Gastroesophageal sphincter (tissue), 4 donors: Measurements from ENCODE around the gene WWC2. TPM values are rescaled to one million over a fixed set of nuclear protein-coding genes. Genes with fewer than 3 reads are reported as not detected.

Experiments
- ATAC-seq: fragments of 150-250 bp; one replicate; pipeline ENCODE4 v1.9.1; 2016; ENCODE audit warnings: mild to moderate bottlenecking, moderate library complexity
- H3K27ac ChIP-seq, 4 donors: fragments of 200-600 bp; sonication (generic) in 3 of 4; 1 replicate in 3 of 4; 2 replicates in 1 of 4; pipeline ENCODE4 v1.5.1; 2016 to 2019
- H3K27me3 ChIP-seq: fragments of 200-600 bp; sonication (generic); one replicate; pipeline ENCODE4 v1.5.1; 2019
- H3K36me3 ChIP-seq, 2 donors: fragments of 200-600 bp; sonication (generic); one replicate each; pipeline ENCODE4 v1.5.1; 2019; ENCODE audit warnings: control low read depth in 1 of 2
- H3K4me1 ChIP-seq, 3 donors: fragments of 200-600 bp; sonication (generic); 1 replicate in 2 of 3; 2 replicates in 1 of 3; pipeline ENCODE4 v1.5.1; 2016 to 2019; ENCODE audit warnings: control low read depth in 2 of 3
- H3K4me3 ChIP-seq, 2 donors: fragments of 200-600 bp; sonication (generic); one replicate each; pipeline ENCODE4 v1.5.1; 2019; ENCODE audit warnings: mild to moderate bottlenecking in 1 of 2, moderate library complexity in 1 of 2
- H3K9me3 ChIP-seq, 3 donors: fragments of 200-600 bp; sonication (generic); one replicate each; pipeline ENCODE4 v1.5.1; 2017 to 2019; ENCODE audit warnings: control low read depth in 2 of 3
- EP300 ChIP-seq: sonication (generic); formaldehyde crosslinking; IDR thresholded peaks from one replicate; pipeline ENCODE4 v1.6.1; 2017; ENCODE audit warnings: antibody characterized with exemption, mild to moderate bottlenecking
- POLR2A ChIP-seq, 2 donors: fragments of 450-650 bp; IDR thresholded peaks; one replicate each; pipeline ENCODE4 v1.6.1; 2017; ENCODE audit warnings: antibody characterized with exemption in 2 of 2, mild to moderate bottlenecking in 2 of 2, moderate library complexity in 1 of 2
- POLR2AphosphoS5 ChIP-seq: sonication (generic); formaldehyde crosslinking; IDR thresholded peaks from one replicate; pipeline ENCODE4 v1.6.1; 2017; ENCODE audit warnings: antibody characterized with exemption
- WGBS, 2 donors: methylation state at CpG; one replicate each; pipeline ENCODE4 v1.1.5; 2018; ENCODE audit warnings: low coverage in 1 of 2; 5-methylcytosine and 5-hydroxymethylcytosine counted together
- total RNA-seq, 4 donors: library from RNA; depleted of rRNA; stranded (reverse); fragments of >200 nt; gene quantifications; one replicate each; pipeline ENCODE4 v1.1.0, GENCODE V29; 2016
- TF ChIP-seq, protein P1 (sequence below), 4 experiments: fragments of 200-600 bp in 2 of 4; fragments of 450-650 bp in 2 of 4; sonication (generic) in 1 of 4; IDR thresholded peaks; one replicate each; pipeline ENCODE4 v1.5.1; 2017 to 2019; ENCODE audit warnings: antibody characterized with exemption in 4 of 4, mild to moderate bottlenecking in 2 of 4, moderate library complexity in 2 of 4

WWC2 gene
- total RNA-seq, 4 donors from 2014 or later, result 23.0 to 42.0 (median 37.2) TPM

DNA sequence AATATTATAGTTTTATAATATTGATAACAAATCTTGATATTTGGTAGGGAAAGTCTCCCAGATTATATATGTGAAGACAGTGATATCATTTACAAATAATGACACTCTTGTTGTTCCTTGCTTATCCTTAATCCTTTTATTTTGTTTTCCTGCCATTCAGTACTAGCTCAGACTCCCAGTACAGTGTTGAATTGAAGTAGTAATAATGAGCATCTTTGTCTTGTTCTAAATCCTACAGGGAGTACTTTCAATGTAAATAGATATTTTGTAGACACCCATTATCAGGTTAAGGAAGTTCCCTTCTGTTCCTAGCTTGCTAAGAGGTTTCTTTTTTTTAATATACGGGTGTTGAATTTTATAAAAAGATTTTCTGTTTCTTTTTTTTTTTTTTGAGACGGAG is 33.0 kb downstream of the WWC2 start:
- TF ChIP-seq POLR2A (IDR thresholded peaks at IDR 0.05) (no peak), EP300 (no peak), POLR2AphosphoS5 (no peak)
- TF ChIP-seq, protein P1, sequence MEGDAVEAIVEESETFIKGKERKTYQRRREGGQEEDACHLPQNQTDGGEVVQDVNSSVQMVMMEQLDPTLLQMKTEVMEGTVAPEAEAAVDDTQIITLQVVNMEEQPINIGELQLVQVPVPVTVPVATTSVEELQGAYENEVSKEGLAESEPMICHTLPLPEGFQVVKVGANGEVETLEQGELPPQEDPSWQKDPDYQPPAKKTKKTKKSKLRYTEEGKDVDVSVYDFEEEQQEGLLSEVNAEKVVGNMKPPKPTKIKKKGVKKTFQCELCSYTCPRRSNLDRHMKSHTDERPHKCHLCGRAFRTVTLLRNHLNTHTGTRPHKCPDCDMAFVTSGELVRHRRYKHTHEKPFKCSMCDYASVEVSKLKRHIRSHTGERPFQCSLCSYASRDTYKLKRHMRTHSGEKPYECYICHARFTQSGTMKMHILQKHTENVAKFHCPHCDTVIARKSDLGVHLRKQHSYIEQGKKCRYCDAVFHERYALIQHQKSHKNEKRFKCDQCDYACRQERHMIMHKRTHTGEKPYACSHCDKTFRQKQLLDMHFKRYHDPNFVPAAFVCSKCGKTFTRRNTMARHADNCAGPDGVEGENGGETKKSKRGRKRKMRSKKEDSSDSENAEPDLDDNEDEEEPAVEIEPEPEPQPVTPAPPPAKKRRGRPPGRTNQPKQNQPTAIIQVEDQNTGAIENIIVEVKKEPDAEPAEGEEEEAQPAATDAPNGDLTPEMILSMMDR (IDR thresholded peaks at IDR 0.05), result no peak
- no peak for ATAC-seq
- no peaks in the 10 kb centered on the region for H3K9me3 ChIP-seq
- 73 to 75% methylated on average over 1 to 2 of the region's 2 CpGs for whole genome bisulfite sequencing, 2 donors
- no peak overlapping the region for H3K4me3 ChIP-seq
- no peaks in the 10 kb centered on the region for H3K36me3 ChIP-seq
- H3K27ac ChIP-seq, result no peak overlapping the region
- H3K4me1 ChIP-seq, result peaks cover 0 to 22% (median 4%) of the 10 kb centered on the region in 3 donors
- no peaks in the 10 kb centered on the region for H3K27me3 ChIP-seq

DNA sequence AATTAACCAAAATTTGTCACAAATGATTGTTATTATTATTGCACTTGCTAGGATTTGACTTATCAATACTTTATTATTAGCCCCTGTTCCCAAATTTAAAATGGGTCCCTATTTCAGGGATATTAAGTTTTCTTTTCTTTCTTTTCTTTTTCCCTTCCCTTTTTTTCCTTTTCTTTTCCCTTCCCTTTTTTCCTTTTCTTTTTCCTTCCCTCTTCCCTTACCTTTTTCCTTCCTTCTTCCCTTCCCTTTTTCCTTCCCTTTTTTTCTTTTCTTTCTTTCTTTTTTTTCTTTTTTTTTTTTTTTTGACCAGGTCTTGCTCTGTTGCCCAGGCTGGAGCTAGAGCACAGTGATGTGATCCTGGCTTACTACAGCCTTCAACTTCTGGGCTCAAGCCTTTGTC is 33.8 kb downstream of the WWC2 start:
- ATAC-seq, result no peak
- no peak for TF ChIP-seq POLR2A (IDR thresholded peaks at IDR 0.05)
- no peak for TF ChIP-seq EP300
- no peak for TF ChIP-seq POLR2AphosphoS5
- TF ChIP-seq, protein P1 (IDR thresholded peaks at IDR 0.05), result no peak
- peaks cover 0 to 22% (median 4%) of the 10 kb centered on the region in 3 donors for H3K4me1 ChIP-seq

DNA sequence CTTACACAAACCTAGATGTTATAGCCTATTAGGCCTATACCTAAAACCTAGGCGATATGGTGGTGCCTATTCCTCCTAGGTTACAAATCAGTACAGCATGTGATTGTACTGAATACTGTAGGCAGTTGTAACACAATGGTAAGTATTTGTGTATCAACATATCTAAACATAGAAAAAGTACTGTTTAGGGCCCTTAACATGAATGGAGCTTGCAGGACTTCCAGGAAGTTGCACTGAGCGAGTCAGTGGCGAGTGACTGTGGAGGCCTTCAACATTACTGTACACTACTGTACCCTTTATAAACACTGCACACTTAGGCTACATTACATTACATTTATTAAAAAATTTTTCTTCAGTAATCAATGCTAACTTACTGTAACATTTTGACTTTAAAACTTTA is 37.8 kb downstream of the WWC2 start:
- H3K9me3 ChIP-seq, result no peaks in the 10 kb centered on the region
- H3K36me3 ChIP-seq, result no peaks in the 10 kb centered on the region
- TF ChIP-seq, protein P1 (IDR thresholded peaks at IDR 0.05), result no peak
- no peak for TF ChIP-seq POLR2AphosphoS5
- no peak for TF ChIP-seq EP300
- no peak for TF ChIP-seq POLR2A (IDR thresholded peaks at IDR 0.05)
- H3K4me3 ChIP-seq, result no peak overlapping the region
- 89 to 96% methylated on average over 3 of the region's 3 CpGs for WGBS, 2 donors
- peaks cover 0 to 6% (median 0%) of the 10 kb centered on the region in 3 donors for H3K4me1 ChIP-seq
- no peak overlapping the region for H3K27ac ChIP-seq
- no peaks in the 10 kb centered on the region for H3K27me3 ChIP-seq
- ATAC-seq, result no peak

More for the DNA sequence above, 33.8 kb downstream of the WWC2 start:
- H3K4me3 ChIP-seq, result no peak overlapping the region
- no peaks in the 10 kb centered on the region for H3K9me3 ChIP-seq
- no peaks in the 10 kb centered on the region for H3K36me3 ChIP-seq
- H3K27me3 ChIP-seq, result no peaks in the 10 kb centered on the region
- no peak overlapping the region for H3K27ac ChIP-seq

DNA sequence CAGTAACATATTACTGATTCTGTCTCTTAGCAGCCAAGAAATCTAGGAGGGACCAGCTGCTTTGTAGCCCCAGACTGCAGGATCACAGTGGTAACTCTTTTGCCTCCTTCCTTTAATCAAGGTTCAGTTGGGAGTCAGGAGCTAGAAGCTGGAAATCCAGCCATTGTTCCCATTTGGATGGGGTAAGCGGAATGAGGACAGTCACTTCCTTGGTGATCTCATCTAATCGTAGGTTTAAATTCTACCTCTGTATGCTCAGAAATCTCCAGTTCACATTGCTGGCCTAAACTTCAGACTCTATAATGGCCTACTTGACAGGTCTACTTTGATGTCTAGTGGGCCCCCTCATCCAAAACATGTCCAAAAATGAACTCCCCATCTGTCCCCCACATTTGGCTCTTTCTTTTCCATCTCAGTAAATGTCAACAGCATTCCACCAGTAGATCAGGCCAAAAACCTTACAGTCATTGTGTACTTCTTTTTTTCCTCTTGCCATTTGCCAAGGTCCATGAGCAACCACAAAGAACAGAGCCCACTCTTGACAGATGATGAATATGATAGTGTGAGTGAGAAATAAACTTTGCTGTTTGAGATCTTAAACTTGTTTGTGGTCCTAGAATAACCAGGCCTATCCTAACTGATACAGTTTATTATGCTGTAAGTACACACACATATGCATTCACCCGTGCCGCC is 40.1 kb downstream of the WWC2 start:
- H3K9me3 ChIP-seq, result no peaks in the 10 kb centered on the region
- H3K36me3 ChIP-seq, result no peaks in the 10 kb centered on the region
- 85 to 89% methylated on average over 3 to 4 of the region's 4 CpGs for WGBS, 2 donors
- TF ChIP-seq, protein P1 (IDR thresholded peaks at IDR 0.05), result no peak
- TF ChIP-seq EP300, result no peak
- no peak for TF ChIP-seq POLR2A (IDR thresholded peaks at IDR 0.05)
- no peak for TF ChIP-seq POLR2AphosphoS5
- no peak overlapping the region for H3K27ac ChIP-seq
- no peaks in the 10 kb centered on the region for H3K27me3 ChIP-seq
- peaks cover 4 to 30% (median 10%) of the 10 kb centered on the region in 3 donors for H3K4me1 ChIP-seq
- ATAC-seq, result no peak
- H3K4me3 ChIP-seq, result no peak overlapping the region

DNA sequence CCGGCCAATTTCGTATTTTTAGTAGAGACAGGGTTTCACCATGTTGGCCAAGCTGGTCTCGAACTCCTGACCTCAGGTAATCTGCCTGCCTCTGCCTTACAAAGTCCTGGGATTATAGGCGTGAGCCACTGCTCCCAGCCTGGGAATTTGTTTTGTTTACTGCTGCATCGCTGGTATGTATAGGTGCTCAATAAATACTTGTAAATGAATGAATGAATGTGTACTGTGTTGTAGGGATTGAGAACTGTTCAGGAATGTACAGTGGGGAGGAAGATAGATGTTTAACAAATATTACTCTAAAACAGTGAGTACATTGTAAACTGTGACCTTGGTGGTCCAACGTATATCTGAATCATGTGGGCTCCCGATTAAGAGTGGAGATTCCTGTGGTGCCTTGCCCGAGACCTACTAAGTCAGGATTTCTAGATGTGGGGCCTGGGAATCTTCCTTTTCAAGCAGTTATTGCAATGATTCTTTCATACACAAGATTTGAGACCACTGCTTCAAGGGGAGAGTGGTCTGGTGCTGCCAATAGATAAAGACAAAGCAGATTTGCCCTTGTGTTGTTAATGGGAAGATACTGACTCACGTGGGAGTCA is 41.0 kb downstream of the WWC2 start:
- Histone ChIP-seq H3K27ac (no peak overlapping the region), H3K4me1 (peaks cover 4 to 31% (median 10%) of the 10 kb centered on the region in 3 donors), H3K4me3 (no peak overlapping the region), H3K36me3 (no peaks in the 10 kb centered on the region), H3K27me3 (no peaks in the 10 kb centered on the region), H3K9me3 (no peaks in the 10 kb centered on the region)
- 82 to 83% methylated on average over 4 to 7 of the region's 9 CpGs for WGBS, 2 donors
- no peak for TF ChIP-seq POLR2A (IDR thresholded peaks at IDR 0.05)
- no peak for TF ChIP-seq POLR2AphosphoS5
- TF ChIP-seq, protein P1 (IDR thresholded peaks at IDR 0.05), result no peak
- no peak for TF ChIP-seq EP300
- no peak for ATAC-seq
